Measurements from ENCODE around the gene ADAM10.
"Not testable (repeated sequence)": the region's sequence is repeated elsewhere in the genome, so short reads cannot be mapped to it uniquely, and the experiment has no call there.

ADAM10 gene

GRCh38 chr15:58608129-58608590 lies 141.3 kb downstream of the ADAM10 start:
- DNase-seq (ENCODE audit: low spot score): no peak

- no peak for DNase-seq (ENCODE audit: low spot score)
Observed at GRCh38 chr15:58606577-58607080, 142.9 kb downstream of the ADAM10 start.

GRCh38 chr15:58605931-58606530 lies 143.5 kb downstream of the ADAM10 start:
- DNase-seq (ENCODE audit: low spot score): no peak

GRCh38 chr15:58604455-58604923 lies 145.0 kb downstream of the ADAM10 start:
- peak; percentile 34 for DNase-seq (ENCODE audit: low spot score)

- DNase-seq (ENCODE audit: low spot score): not testable (repeated sequence)
Observed at GRCh38 chr15:58603927-58604326, 145.6 kb downstream of the ADAM10 start.

- no peak for DNase-seq (ENCODE audit: low spot score)
Observed at GRCh38 chr15:58602823-58603222, 146.7 kb downstream of the ADAM10 start.

- no peak for DNase-seq (ENCODE audit: low spot score)
Observed at GRCh38 chr15:58598829-58599210, 150.7 kb downstream of the ADAM10 start.

- DNase-seq (ENCODE audit: low spot score): no peak
Observed at GRCh38 chr15:58597943-58598828, 151.3 kb downstream of the ADAM10 start.

GRCh38 chr15:58595516-58596263 lies 153.8 kb downstream of the ADAM10 start:
- no peak for DNase-seq (ENCODE audit: low spot score)

GRCh38 chr15:58594898-58595297 lies 154.6 kb downstream of the ADAM10 start:
- no peak for DNase-seq (ENCODE audit: low spot score)

GRCh38 chr15:58593870-58594269 lies 155.6 kb downstream of the ADAM10 start:
- DNase-seq (ENCODE audit: low spot score): no peak

GRCh38 chr15:58590926-58591325 lies 158.6 kb downstream of the ADAM10 start:
- DNase-seq (ENCODE audit: low spot score): no peak

GRCh38 chr15:58590236-58590635 lies 159.3 kb downstream of the ADAM10 start:
- DNase-seq (ENCODE audit: low spot score): no peak

- no peak for DNase-seq (ENCODE audit: low spot score)
Observed at GRCh38 chr15:58589047-58589446, 160.5 kb downstream of the ADAM10 start.

- no peak for DNase-seq (ENCODE audit: low spot score)
Observed at GRCh38 chr15:58588096-58588495, 161.4 kb downstream of the ADAM10 start.

GRCh38 chr15:58587486-58587885 lies 162.0 kb downstream of the ADAM10 start:
- no peak for DNase-seq (ENCODE audit: low spot score)

GRCh38 chr15:58585693-58586443 lies 163.6 kb downstream of the ADAM10 start:
- no peak for DNase-seq (ENCODE audit: low spot score)

- no peak for DNase-seq (ENCODE audit: low spot score)
Observed at GRCh38 chr15:58584789-58585461, 164.6 kb downstream of the ADAM10 start.

GRCh38 chr15:58583171-58583908 lies 166.2 kb downstream of the ADAM10 start:
- DNase-seq (ENCODE audit: low spot score): no peak

GRCh38 chr15:58582160-58582559 lies 167.3 kb downstream of the ADAM10 start:
- DNase-seq (ENCODE audit: low spot score): no peak
